ENCODE results near the gene ABCA1.
"Not testable (repeated sequence)": the region's sequence is repeated elsewhere in the genome, so short reads cannot be mapped to it uniquely, and the experiment has no call there.

- TF ChIP-seq CTCF, POLR2A (IDR thresholded peaks at IDR 0.05): not testable (repeated sequence)
These were observed 29.6 kb downstream of the ABCA1 start for GRCh38 chr9:104898376-104898775.

Measured in right lobe of liver (tissue), 4 donors.